ENCODE results near the gene HSF2. TPM values are rescaled to one million over a fixed set of nuclear protein-coding genes. Genes with fewer than 3 reads are reported as not detected.

Gene HSF2
- total RNA-seq, result 10 to 100 TPM; 15.1 to 15.9 TPM

- CTCF ChIA-PET, result interaction anchor here (0.6 to 1.5 kb wide), 2 partner anchors 14 to 17 kb away, joined by 3 read pairs; no protein-coding TSS in a partner anchor
- Mint-ChIP-seq H3K36me3 (peaks cover 11% of the 10 kb centered on the region), H3K4me3 (peak within 1 kb of the TSS; percentile 92), H3K4me1 (peaks cover 31% of the 10 kb centered on the region), H3K9me3 (ENCODE audit: low read depth) (no peaks in the 10 kb centered on the region), H3K27me3 (no peaks in the 10 kb centered on the region), H3K27ac (peak within 1 kb of the TSS; percentile 87)
- ATAC-seq, result peak; percentile 99
- DNase-seq, result peak; percentile 97
These were observed at the start of gene HSF2 for GRCh38 chr6:122399348-122400120. TSS of gene HSF2 (plus strand) at chr6:122399652. CDS start at chr6:122399738, 86 bp downstream.

- Mint-ChIP-seq H3K4me1 (no peaks in the 10 kb centered on the region), H3K27me3 (peaks cover 18% of the 10 kb centered on the region), H3K36me3 (no peaks in the 10 kb centered on the region), H3K4me3 (no peak overlapping the region), H3K9me3 (ENCODE audit: low read depth) (no peaks in the 10 kb centered on the region), H3K27ac (no peak overlapping the region)
- CTCF ChIA-PET, result no interaction called here
- DNase-seq, result no peak
- ATAC-seq, result no peak
These were observed 46.3 kb upstream of the HSF2 start for GRCh38 chr6:122352981-122353664.

- no peak for DNase-seq
- CTCF ChIA-PET, result interaction anchor here (0.6 to 0.7 kb wide), 2 partner anchors 10 to 605 kb away, joined by 3 read pairs; no protein-coding TSS in a partner anchor
- no peak overlapping the region for H3K4me3 Mint-ChIP-seq
- H3K27me3 Mint-ChIP-seq, result peaks cover 12% of the 10 kb centered on the region
- no peaks in the 10 kb centered on the region for H3K9me3 Mint-ChIP-seq (ENCODE audit: low read depth)
- ATAC-seq, result no peak
- H3K4me1 Mint-ChIP-seq, result no peaks in the 10 kb centered on the region
- no peak overlapping the region for H3K27ac Mint-ChIP-seq
- H3K36me3 Mint-ChIP-seq, result no peaks in the 10 kb centered on the region
These were observed 38.6 kb upstream of the HSF2 start for GRCh38 chr6:122360809-122361208.

- Mint-ChIP-seq H3K27ac (no peak overlapping the region), H3K4me1 (no peaks in the 10 kb centered on the region), H3K27me3 (peaks cover 10% of the 10 kb centered on the region), H3K36me3 (no peaks in the 10 kb centered on the region), H3K9me3 (ENCODE audit: low read depth) (no peaks in the 10 kb centered on the region), H3K4me3 (no peak overlapping the region)
- CTCF ChIA-PET, result interaction anchor here (0.7 kb wide), 1 partner anchor 605 kb away, joined by 3 read pairs; no protein-coding TSS in a partner anchor
- ATAC-seq (no peak), DNase-seq (no peak)
These were observed 38.0 kb upstream of the HSF2 start for GRCh38 chr6:122361314-122361979.

GRCh38 chr6:122363769-122364483, 35.5 kb upstream of the HSF2 start:
- H3K4me3 Mint-ChIP-seq, result no peak overlapping the region
- H3K9me3 Mint-ChIP-seq (ENCODE audit: low read depth), result no peaks in the 10 kb centered on the region
- H3K36me3 Mint-ChIP-seq, result no peaks in the 10 kb centered on the region
- DNase-seq (no peak), ATAC-seq (no peak)
- peaks cover 6% of the 10 kb centered on the region for H3K27me3 Mint-ChIP-seq
- no peaks in the 10 kb centered on the region for H3K4me1 Mint-ChIP-seq
- CTCF ChIA-PET, result no interaction called here
- H3K27ac Mint-ChIP-seq, result no peak overlapping the region

- Mint-ChIP-seq H3K36me3 (no peaks in the 10 kb centered on the region), H3K27me3 (peaks cover 10% of the 10 kb centered on the region), H3K27ac (no peak overlapping the region), H3K4me1 (no peaks in the 10 kb centered on the region), H3K9me3 (ENCODE audit: low read depth) (no peaks in the 10 kb centered on the region), H3K4me3 (no peak overlapping the region)
- ATAC-seq, result no peak
- CTCF ChIA-PET, result no interaction called here
- no peak for DNase-seq
These were observed 33.6 kb upstream of the HSF2 start for GRCh38 chr6:122365775-122366403.

- Mint-ChIP-seq H3K27ac (no peak overlapping the region), H3K4me1 (no peaks in the 10 kb centered on the region), H3K27me3 (peaks cover 14% of the 10 kb centered on the region), H3K36me3 (no peaks in the 10 kb centered on the region), H3K4me3 (no peak overlapping the region), H3K9me3 (ENCODE audit: low read depth) (no peaks in the 10 kb centered on the region)
- CTCF ChIA-PET, result no interaction called here
- no peak for ATAC-seq
- DNase-seq, result no peak
These were observed 32.3 kb upstream of the HSF2 start for GRCh38 chr6:122367171-122367570.

GRCh38 chr6:122369536-122369935, 29.9 kb upstream of the HSF2 start:
- CTCF ChIA-PET, result no interaction called here

GRCh38 chr6:122372647-122373046, 26.8 kb upstream of the HSF2 start:
- CTCF ChIA-PET, result no interaction called here
- peaks cover 22% of the 10 kb centered on the region for H3K27me3 Mint-ChIP-seq
- H3K27ac Mint-ChIP-seq, result no peak overlapping the region
- H3K4me3 Mint-ChIP-seq, result no peak overlapping the region
- no peak for DNase-seq
- ATAC-seq, result no peak
- no peaks in the 10 kb centered on the region for H3K36me3 Mint-ChIP-seq
- no peaks in the 10 kb centered on the region for H3K4me1 Mint-ChIP-seq
- no peaks in the 10 kb centered on the region for H3K9me3 Mint-ChIP-seq (ENCODE audit: low read depth)

More at GRCh38 chr6:122369536-122369935, 29.9 kb upstream of the HSF2 start:
- no peak for ATAC-seq
- H3K36me3 Mint-ChIP-seq, result no peaks in the 10 kb centered on the region
- H3K4me1 Mint-ChIP-seq, result no peaks in the 10 kb centered on the region
- no peak overlapping the region for H3K4me3 Mint-ChIP-seq
- H3K27me3 Mint-ChIP-seq, result peaks cover 17% of the 10 kb centered on the region
- no peaks in the 10 kb centered on the region for H3K9me3 Mint-ChIP-seq (ENCODE audit: low read depth)
- no peak overlapping the region for H3K27ac Mint-ChIP-seq
- no peak for DNase-seq

GRCh38 chr6:122374307-122374706, 25.1 kb upstream of the HSF2 start:
- no peak overlapping the region for H3K27ac Mint-ChIP-seq
- DNase-seq (no peak), ATAC-seq (no peak)
- no peaks in the 10 kb centered on the region for H3K36me3 Mint-ChIP-seq
- CTCF ChIA-PET, result no interaction called here
- no peaks in the 10 kb centered on the region for H3K9me3 Mint-ChIP-seq (ENCODE audit: low read depth)
- H3K4me1 Mint-ChIP-seq, result no peaks in the 10 kb centered on the region
- H3K27me3 Mint-ChIP-seq, result peaks cover 18% of the 10 kb centered on the region
- H3K4me3 Mint-ChIP-seq, result no peak overlapping the region

GRCh38 chr6:122376246-122376645, 23.2 kb upstream of the HSF2 start:
- CTCF ChIA-PET, result no interaction called here
- DNase-seq, result no peak

GRCh38 chr6:122381494-122382265, 17.8 kb upstream of the HSF2 start:
- H3K4me3 Mint-ChIP-seq, result no peak overlapping the region
- H3K27ac Mint-ChIP-seq, result no peak overlapping the region
- DNase-seq, result peak; percentile 69
- H3K27me3 Mint-ChIP-seq, result peaks cover 16% of the 10 kb centered on the region
- CTCF ChIA-PET, result interaction anchor here (1.1 to 2.8 kb wide), 6 partner anchors 10 to 150 kb away, joined by 3 to 7 read pairs (median 4); partner anchors contain the start of gene HSF2
- peaks cover 3% of the 10 kb centered on the region for H3K4me1 Mint-ChIP-seq
- ATAC-seq, result peak; percentile 82
- H3K36me3 Mint-ChIP-seq, result no peaks in the 10 kb centered on the region
- H3K9me3 Mint-ChIP-seq (ENCODE audit: low read depth), result no peaks in the 10 kb centered on the region

More at GRCh38 chr6:122376246-122376645, 23.2 kb upstream of the HSF2 start:
- ATAC-seq, result no peak
- Mint-ChIP-seq H3K27ac (no peak overlapping the region), H3K27me3 (peaks cover 20% of the 10 kb centered on the region), H3K36me3 (no peaks in the 10 kb centered on the region), H3K4me1 (no peaks in the 10 kb centered on the region), H3K4me3 (no peak overlapping the region), H3K9me3 (ENCODE audit: low read depth) (no peaks in the 10 kb centered on the region)
